WI38 (cell line): ENCODE measurements around the gene ATP6V0D1.

Experiments used
- H3K4me3 ChIP-seq: 2 replicates; pipeline ENCODE4 v1.5.1; 2011; ENCODE audit warnings: low read depth, mild to moderate bottlenecking, control low read depth, low read length
- TF ChIP-seq, protein P1 (sequence below): IDR thresholded peaks from 2 replicates; pipeline ENCODE4 v1.5.1; 2012; ENCODE audit warnings: low read depth, mild to moderate bottlenecking, control low read depth, low read length

ATP6V0D1 gene

DNA sequence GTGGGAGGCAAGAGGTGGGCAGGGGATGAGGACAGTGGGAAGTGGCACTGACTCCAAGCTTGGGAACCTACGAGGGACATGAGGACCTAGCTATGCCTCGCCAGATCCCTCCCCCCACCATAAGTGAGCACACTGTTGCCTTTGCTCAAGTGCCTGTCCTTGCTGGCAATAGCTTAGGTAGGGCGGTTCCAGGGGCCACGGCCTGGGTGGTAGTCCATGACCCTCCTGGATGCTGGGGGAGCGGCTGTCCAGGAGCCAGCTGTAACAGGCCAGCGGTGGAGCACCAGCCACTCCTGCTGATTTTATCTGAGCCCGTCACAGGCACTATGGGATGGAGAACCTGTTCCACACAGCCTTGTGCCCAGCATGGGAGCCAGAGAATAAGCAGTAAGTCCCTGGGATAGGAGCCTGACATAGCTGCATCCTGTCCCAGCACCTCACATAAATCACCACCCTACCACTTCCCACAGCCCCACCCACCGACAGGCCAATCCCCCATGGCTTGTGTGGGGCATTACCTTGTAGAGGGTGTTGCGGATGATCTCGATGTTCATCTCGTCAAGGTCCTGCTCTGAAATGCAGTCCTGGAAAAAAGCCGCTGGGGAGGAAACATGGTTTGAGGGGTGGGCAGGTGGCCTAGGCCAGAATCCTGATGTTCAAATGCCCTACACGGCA, 38.2 kb downstream of the ATP6V0D1 start:
- no peak overlapping the region for H3K4me3 ChIP-seq
- TF ChIP-seq, protein P1, sequence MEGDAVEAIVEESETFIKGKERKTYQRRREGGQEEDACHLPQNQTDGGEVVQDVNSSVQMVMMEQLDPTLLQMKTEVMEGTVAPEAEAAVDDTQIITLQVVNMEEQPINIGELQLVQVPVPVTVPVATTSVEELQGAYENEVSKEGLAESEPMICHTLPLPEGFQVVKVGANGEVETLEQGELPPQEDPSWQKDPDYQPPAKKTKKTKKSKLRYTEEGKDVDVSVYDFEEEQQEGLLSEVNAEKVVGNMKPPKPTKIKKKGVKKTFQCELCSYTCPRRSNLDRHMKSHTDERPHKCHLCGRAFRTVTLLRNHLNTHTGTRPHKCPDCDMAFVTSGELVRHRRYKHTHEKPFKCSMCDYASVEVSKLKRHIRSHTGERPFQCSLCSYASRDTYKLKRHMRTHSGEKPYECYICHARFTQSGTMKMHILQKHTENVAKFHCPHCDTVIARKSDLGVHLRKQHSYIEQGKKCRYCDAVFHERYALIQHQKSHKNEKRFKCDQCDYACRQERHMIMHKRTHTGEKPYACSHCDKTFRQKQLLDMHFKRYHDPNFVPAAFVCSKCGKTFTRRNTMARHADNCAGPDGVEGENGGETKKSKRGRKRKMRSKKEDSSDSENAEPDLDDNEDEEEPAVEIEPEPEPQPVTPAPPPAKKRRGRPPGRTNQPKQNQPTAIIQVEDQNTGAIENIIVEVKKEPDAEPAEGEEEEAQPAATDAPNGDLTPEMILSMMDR = no peak

DNA sequence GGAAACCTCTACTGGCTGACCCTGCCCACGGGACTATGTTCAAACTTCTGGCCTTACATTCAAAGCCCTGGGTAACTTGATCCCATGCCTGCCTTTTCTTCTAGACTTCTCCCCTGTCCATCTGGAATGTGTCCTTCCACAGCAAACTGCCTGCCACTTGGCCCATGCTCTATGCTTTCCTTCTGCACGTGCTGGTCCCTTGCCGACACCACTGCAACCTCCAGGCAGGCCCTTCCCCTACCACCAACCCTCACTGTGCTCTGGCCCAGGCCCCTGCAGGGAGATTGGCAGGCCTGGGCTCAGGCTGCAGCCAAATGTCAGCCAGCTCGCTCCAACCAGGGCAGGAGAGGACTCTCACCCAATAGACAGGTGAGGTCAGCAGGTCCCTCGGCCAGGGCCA, 39.0 kb downstream of the ATP6V0D1 start:
- TF ChIP-seq, protein P1 = no peak
- no peak overlapping the region for H3K4me3 ChIP-seq

DNA sequence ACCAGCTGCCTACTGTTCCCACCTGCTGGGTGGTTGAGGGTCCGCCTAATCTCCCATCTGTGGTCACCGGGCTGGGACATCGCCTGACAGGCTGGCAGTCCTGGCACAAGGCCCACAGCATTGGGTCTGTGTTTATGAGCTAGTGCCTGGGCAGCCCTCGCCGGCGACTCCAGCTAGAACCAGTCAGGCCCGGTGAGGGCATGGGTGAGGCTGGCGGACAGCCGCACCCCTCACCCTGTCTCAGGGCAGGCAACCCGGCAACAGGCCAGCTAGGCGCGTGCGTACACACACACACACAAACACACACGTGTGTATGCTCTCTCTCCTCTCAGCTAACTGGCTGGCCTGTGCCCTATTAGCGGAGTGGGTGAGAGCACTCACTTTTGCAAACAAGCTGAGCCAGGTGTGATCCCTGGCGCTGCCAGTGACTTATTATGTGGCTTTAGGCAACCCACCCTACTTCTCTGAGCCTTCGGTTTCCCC, 39.6 kb downstream of the ATP6V0D1 start:
- TF ChIP-seq, protein P1 = no peak
- H3K4me3 ChIP-seq = no peak overlapping the region

DNA sequence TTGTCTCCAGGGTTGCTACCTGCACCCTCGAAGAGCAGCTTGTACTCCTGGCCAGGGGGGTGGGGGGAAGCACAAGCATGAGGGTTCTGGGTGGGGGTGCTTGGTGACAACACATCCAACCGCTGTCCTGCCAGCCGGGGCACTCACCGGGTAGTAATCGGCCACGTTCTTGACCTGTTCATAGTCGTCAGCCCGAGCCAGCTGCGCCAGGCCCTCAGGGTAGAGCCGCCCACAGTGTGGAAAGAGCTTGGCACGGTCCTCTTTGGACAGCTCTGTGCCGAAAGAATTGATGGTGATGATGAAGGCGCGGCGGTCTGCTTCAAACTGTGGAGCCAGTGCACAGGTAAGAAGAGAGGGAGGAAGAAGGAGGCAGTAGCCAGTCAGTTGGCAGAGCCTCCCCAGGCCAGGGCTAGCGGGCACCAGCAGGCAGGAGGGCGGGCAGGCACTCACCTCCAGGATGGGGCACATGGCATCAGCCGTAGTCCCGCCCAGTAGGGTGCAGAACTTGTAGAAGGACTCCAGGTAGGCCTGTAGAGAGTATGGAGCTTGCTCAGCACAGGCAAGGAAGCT, 42.0 kb downstream of the ATP6V0D1 start:
- TF ChIP-seq, protein P1 = no peak
- H3K4me3 ChIP-seq = no peak overlapping the region

DNA sequence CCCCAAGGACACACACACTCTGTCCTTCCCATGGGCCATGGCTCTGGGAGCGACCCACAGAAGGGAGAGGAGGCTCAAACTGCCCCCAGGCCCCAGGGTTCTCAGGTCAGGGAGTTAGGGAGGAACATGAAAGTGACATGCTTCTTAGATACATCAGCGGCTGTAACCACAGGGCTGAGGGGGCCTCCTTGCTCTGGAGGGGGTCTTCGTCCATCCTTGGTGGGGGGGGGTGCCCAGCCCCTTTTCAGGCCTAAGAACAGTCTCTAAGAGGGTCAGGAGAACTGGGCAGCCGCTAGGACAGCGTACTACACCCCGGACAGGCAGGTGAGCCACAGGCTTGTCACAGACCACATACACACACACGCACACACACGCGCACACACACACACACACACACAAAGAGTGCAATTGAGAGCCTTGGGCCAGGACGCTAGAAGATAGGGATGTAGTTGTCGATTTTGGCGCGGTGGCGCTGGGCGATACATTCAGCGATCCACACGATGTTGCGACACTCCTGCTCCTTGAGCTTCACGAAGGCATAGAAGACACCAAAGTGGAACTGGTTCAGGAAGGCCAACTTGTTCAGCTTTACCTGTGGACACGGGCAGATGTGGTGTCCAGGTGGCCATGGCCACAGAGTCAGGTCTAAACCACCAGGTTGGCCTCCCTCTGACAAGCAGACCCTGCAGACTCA, 42.7 kb downstream of the ATP6V0D1 start:
- no peak overlapping the region for H3K4me3 ChIP-seq
- TF ChIP-seq, protein P1 = no peak

DNA sequence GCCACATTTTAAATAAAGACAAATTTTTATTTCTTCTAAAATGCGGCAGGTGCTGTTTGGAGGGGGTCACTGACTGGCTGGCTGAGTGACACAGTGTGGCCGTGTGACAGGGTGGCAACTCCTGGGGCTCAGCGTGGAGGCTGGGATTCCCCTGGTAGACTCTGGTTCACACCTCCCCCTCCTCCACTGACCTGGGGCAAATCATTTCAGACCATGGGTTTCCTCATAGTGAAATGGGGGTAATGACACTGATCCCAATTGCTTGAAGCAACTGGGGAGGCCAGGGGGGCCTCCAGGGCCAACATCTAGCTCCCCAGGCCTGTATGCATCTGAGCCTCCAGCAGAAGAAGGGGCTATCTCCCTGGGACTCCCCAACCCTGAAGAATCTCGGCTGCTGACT, 43.4 kb downstream of the ATP6V0D1 start:
- TF ChIP-seq, protein P1 = no peak
- H3K4me3 ChIP-seq = no peak overlapping the region
